HUES48 (cell line): ENCODE measurements around the gene DLG2.

Experiments used
- H3K27ac ChIP-seq: one replicate; pipeline ENCODE4 v1.7.0; 2013; ENCODE audit warnings: low read depth, low read length, inconsistent platforms
- H3K27me3 ChIP-seq: 2 replicates; pipeline ENCODE4 v1.6.1; 2013; ENCODE audit warnings: mild to moderate bottlenecking, low read length; ENCODE audit not compliant: control insufficient read depth, insufficient read depth
- H3K36me3 ChIP-seq: 2 replicates; pipeline ENCODE4 v1.6.1; 2013; ENCODE audit warnings: low read length; ENCODE audit not compliant: control insufficient read depth, insufficient read depth
- H3K4me1 ChIP-seq: 2 replicates; pipeline ENCODE4 v1.6.1; 2013; ENCODE audit warnings: mild to moderate bottlenecking, low read length; ENCODE audit not compliant: control insufficient read depth, insufficient read depth
- H3K4me3 ChIP-seq: 2 replicates; pipeline ENCODE4 v1.5.1; 2013; ENCODE audit warnings: mild to moderate bottlenecking, low read depth, low read length
- H3K9ac ChIP-seq: 2 replicates; pipeline ENCODE4 v1.6.1; 2013; ENCODE audit warnings: mild to moderate bottlenecking, low read depth, low read length, moderate library complexity
- H3K9me3 ChIP-seq: 2 replicates; pipeline ENCODE4 v1.6.1; 2013; ENCODE audit warnings: low read length; ENCODE audit not compliant: control insufficient read depth, insufficient read depth

Gene DLG2

DNA sequence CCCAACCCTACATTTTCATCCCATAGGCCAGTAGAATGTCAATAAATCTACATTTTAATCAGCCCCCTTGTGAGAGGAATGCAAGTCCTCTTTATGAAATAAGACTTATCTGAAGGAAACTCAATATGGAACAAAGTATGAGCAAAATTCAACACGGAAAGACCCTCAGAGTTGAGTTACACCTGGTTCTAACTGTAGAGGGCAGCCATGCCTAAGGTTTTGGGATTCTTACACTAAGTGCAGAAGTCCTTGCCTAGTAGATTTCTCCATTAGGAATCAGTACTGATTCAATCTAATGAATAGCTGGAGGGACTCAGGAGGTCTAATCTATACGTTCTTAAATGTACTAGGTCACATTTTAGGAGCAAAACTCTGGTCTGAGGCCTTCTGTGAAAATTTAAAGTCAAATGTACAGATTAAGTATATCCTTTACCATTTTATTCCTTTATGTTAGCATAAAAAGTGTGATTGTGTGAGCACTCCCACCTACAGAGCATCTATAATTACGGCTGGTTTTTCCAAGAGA is 904.5 kb downstream of the DLG2 start:
- Histone ChIP-seq H3K9ac (no peak overlapping the region), H3K4me3 (no peak overlapping the region)

DNA sequence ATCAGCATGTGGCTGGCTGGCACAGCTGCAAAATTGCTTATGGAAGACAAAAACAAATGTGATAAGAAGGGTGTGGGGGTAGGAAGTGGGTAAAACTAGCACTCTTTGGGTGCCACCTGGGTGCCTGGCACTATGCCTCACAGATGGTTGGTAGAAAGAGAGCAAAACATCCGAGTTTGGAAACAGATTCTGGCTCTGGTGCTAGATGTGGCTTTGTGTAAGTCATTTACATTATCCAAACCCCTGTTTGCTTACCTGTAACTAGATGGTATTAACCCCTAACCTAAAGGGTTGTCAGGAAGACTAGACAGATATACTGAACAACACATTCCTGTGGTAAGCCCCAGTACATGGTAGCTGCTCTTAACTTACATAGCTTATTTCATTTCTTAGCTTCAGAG is 905.6 kb downstream of the DLG2 start:
- Histone ChIP-seq H3K4me1 (peaks cover 21% of the 10 kb centered on the region), H3K9ac (no peak overlapping the region), H3K36me3 (no peaks in the 10 kb centered on the region), H3K4me3 (peak overlapping the region; percentile 66), H3K27ac (peak overlapping the region; percentile 97), H3K9me3 (no peaks in the 10 kb centered on the region), H3K27me3 (peaks cover 33% of the 10 kb centered on the region)

More for the DNA sequence above, 904.5 kb downstream of the DLG2 start:
- H3K27me3 ChIP-seq = peaks cover 32% of the 10 kb centered on the region
- no peak overlapping the region for H3K27ac ChIP-seq
- peaks cover 21% of the 10 kb centered on the region for H3K4me1 ChIP-seq
- no peaks in the 10 kb centered on the region for H3K9me3 ChIP-seq
- no peaks in the 10 kb centered on the region for H3K36me3 ChIP-seq

DNA sequence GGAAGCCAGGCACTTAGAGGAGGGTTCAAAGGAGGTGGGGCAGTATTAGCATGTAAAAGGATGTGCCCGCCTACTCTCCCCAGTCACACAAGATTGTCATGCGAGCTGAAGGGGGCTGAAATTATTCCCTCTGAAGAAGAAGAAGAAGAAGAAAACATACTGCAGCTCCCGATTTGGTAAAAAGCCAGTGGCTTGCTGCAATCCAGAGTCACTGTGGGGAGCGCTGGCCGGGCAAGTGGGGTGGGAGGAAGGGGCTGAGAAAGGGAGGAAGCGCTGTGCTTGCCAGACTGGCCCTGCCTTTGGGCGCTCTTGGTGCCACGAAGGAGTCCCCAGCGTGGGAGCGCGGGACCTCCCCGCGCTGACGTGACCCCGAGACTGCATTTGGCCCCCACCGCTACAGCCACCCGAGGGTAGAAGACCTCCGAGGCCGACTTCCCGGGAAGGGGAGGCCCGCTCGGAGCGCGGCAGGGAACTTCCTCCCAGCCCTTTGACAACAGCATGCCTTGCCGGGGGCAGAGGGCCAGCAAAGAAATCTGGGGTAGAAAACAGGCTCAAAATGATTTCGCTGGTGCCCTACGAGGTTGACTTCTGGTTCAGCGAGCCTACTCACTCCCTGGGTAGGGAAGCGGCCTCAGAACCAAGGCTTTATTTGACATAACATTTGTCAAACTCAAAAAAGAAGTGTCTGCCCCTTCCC is 906.3 kb downstream of the DLG2 start:
- Histone ChIP-seq H3K4me3 (peak overlapping the region; percentile 66), H3K4me1 (peaks cover 21% of the 10 kb centered on the region)

DNA sequence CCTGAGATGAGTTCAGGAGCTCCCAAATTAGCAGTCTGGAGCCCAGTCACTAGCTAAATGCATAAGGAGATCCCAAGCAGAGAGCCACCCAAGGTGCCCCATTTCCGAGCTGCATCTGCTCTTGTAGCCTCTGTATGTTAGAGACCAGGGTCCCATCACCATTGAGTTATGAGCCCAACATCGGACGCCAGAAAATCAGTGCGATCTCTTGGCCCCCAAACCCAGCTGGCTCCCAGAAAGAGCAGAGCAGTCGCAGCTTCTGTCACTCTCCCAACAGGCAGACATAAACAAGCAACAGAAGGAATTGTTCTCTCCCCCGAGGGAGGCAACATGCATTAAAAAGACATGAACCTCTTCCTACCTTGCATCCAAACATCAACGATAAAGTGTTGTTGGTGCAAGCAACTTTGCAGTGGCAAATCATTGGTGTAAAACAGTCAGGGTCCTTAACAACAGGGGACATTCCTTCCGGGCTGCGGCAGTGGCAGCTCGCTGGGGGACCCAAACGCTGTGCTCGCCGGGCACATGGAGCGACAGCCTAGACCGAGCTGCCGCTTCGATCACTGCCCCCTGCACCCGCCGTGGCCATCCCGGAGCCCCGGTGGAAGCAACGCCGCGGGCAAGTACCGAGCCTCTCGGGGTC is 907.1 kb downstream of the DLG2 start:
- Histone ChIP-seq H3K9ac (no peak overlapping the region), H3K36me3 (no peaks in the 10 kb centered on the region), H3K27me3 (peaks cover 33% of the 10 kb centered on the region), H3K27ac (peak overlapping the region; percentile 97), H3K9me3 (no peaks in the 10 kb centered on the region), H3K4me1 (peaks cover 21% of the 10 kb centered on the region), H3K4me3 (peak overlapping the region; percentile 66)

More for the DNA sequence above, 906.3 kb downstream of the DLG2 start:
- Histone ChIP-seq H3K9me3 (no peaks in the 10 kb centered on the region), H3K27me3 (peaks cover 33% of the 10 kb centered on the region), H3K27ac (peak overlapping the region; percentile 97), H3K36me3 (no peaks in the 10 kb centered on the region), H3K9ac (peak overlapping the region; percentile 44)

DNA sequence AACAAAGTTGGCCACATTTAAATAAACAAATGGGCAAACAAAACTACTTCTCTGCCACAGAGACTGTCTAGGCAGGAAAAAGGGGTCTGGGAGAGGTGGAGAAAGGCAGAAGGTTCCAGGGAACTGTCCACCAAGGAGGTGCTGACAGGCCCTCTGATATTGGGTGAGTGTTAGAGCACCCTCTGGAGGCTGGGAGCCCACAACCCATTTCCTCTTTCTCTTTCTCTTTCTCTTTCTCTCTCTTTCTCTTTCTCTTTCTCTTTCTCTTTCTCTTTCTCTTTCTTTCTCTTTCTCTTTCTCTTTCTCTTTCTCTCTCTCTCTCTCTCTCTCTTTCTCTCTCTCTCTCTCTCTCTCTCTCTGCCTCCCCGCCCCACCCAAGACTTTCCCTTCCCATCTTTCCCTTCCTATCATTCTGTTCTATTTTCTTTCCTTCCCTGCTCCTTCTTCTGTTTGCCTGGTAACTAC is 912.8 kb downstream of the DLG2 start:
- H3K36me3 ChIP-seq = no peaks in the 10 kb centered on the region
- no peak overlapping the region for H3K27ac ChIP-seq
- no peak overlapping the region for H3K9ac ChIP-seq
- peaks cover 3% of the 10 kb centered on the region; the same call in 1 of the 2 replicates for H3K4me1 ChIP-seq
- no peaks in the 10 kb centered on the region for H3K9me3 ChIP-seq
- H3K4me3 ChIP-seq = no peak overlapping the region
- H3K27me3 ChIP-seq = peaks cover 17% of the 10 kb centered on the region

DNA sequence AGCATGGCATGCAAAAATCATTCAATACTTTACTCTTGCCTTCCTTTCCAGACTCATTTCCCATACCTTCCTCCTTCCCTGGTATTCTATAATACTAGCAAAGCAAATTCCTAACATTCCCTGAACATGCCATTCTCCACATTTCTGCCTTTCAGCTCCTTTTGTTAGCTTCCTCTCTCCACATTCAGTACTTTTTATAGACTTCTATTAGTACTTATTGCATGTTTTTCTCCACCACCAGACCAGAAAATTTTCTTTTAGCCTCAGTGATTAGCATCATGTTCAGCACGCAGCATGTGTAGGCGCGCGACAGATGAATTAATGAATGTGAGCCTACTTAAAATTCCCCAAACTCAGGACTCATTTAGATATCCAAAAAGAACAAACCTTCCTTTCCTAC is 935.3 kb downstream of the DLG2 start:
- Histone ChIP-seq H3K36me3 (no peaks in the 10 kb centered on the region), H3K9me3 (no peaks in the 10 kb centered on the region), H3K27ac (peak overlapping the region; percentile 77), H3K9ac (peak overlapping the region; percentile 72; the same call in 1 of the 2 replicates), H3K4me3 (peak overlapping the region; percentile 36; the same call in 1 of the 2 replicates), H3K4me1 (peaks cover 29% of the 10 kb centered on the region), H3K27me3 (no peaks in the 10 kb centered on the region)

DNA sequence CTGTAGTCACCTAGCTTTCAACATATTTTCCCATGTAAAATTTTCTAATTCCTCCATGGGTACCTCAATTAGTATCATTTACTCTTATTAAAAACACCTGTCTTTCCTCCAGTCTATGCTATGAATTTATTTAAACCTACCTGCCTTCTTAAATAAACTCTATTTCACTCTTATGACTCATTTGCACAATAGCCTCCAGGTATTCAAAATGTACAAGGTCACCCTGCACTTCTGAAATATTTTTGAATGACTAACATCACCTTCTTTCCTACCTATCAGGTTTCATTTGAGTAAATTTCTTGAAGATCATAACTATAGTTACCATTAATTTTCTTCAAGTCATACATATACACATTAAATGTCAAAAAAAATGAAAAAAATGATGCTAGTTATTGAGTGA is 939.7 kb downstream of the DLG2 start:
- no peak overlapping the region for H3K9ac ChIP-seq
- H3K4me1 ChIP-seq = peaks cover 21% of the 10 kb centered on the region
- no peaks in the 10 kb centered on the region for H3K27me3 ChIP-seq
- H3K4me3 ChIP-seq = no peak overlapping the region
- H3K9me3 ChIP-seq = no peaks in the 10 kb centered on the region
- no peaks in the 10 kb centered on the region for H3K36me3 ChIP-seq
- H3K27ac ChIP-seq = no peak overlapping the region

DNA sequence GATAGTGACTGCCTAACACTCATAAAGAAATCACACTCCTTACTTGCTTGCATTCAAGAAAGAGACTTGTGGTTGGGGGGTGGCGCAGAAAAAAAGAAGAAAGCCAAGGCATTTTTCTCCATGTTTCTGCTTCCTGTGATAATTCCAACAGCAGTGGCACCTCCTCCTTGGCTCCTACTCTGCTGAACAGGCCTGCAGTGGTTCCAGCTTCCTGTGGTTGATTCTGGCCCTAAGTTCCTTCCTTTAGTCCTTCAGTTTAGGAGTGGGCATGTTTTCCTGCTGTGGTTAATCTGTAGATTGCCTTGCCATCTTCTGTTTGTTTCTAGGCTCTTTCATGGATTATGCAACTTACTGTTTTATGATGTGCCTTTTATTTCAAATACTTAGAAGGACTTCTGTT is 940.4 kb downstream of the DLG2 start:
- H3K27ac ChIP-seq = no peak overlapping the region
- H3K27me3 ChIP-seq = no peaks in the 10 kb centered on the region
- peaks cover 14% of the 10 kb centered on the region for H3K4me1 ChIP-seq
- no peak overlapping the region for H3K4me3 ChIP-seq
- H3K9ac ChIP-seq = no peak overlapping the region
- H3K9me3 ChIP-seq = no peaks in the 10 kb centered on the region
- H3K36me3 ChIP-seq = no peaks in the 10 kb centered on the region

DNA sequence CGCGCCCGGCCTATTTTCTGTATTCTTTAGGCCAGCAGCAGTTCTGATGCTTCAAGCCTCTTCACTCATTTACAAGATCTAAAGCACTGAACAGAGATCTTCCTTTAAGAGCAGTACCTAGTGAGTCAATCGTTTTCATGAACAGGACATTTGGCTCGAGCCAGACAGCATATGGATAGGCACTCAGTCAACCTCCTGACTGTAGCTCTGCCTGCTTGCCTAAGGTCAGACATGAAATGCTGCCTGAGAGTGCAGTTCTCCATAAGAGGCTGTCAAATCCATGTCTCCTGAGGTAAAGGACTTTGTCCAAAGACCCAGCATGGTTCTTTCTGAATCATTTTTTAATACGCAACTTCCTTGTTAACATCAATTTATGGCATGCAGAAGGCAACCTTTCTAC is 941.2 kb downstream of the DLG2 start:
- Histone ChIP-seq H3K27me3 (no peaks in the 10 kb centered on the region), H3K4me1 (peaks cover 7% of the 10 kb centered on the region; the same call in 1 of the 2 replicates), H3K27ac (no peak overlapping the region), H3K9ac (no peak overlapping the region), H3K4me3 (no peak overlapping the region), H3K36me3 (no peaks in the 10 kb centered on the region), H3K9me3 (no peaks in the 10 kb centered on the region)

DNA sequence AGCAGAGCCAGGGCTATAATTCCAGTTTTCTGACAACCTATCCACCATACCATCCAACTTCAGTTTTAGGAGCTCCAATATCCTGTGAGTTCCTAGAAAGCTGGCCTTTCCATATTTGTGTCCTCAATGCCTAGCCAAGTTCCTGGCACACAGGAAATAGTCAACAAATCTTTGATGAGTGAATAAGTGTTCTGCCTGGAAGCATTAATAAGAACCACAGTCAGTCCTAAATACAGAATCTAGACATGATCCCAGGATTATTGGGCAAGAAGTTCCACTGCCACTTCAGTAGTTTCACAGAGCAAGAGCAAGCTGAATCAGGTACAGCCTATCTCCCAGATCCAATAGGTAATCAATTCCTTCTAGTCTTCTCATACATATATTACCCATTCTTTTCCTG is 942.0 kb downstream of the DLG2 start:
- H3K27ac ChIP-seq = no peak overlapping the region
- H3K4me3 ChIP-seq = no peak overlapping the region
- no peaks in the 10 kb centered on the region for H3K36me3 ChIP-seq
- no peaks in the 10 kb centered on the region for H3K27me3 ChIP-seq
- H3K9ac ChIP-seq = no peak overlapping the region
- H3K4me1 ChIP-seq = 0 out of 2 replicates have a peak, but pooled peaks cover 3% of the 10 kb centered on the region
- H3K9me3 ChIP-seq = no peaks in the 10 kb centered on the region

DNA sequence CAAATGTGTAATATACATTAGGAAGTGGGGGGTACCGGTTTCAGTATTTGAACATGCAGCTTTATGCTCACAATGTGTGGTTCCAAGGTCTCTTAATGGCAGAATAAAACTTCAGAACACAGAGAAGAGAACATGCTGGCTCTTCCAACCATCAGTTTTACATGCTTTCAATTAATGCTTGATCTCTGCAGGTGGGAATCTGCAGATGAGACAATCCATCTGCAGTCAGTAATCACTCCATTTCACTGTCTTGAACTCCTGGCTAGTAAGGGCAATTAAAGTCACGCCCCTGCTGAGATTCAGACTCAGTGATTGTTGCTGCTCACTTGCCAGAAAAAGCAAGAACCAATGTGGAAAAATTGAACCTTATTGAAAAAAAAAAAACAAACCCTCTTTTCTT is 945.7 kb downstream of the DLG2 start:
- Histone ChIP-seq H3K27ac (no peak overlapping the region), H3K9me3 (no peaks in the 10 kb centered on the region), H3K4me3 (no peak overlapping the region), H3K36me3 (no peaks in the 10 kb centered on the region), H3K4me1 (no peaks in the 10 kb centered on the region), H3K27me3 (no peaks in the 10 kb centered on the region), H3K9ac (no peak overlapping the region)
